ENCODE measurements around the gene KRTAP2-1. TPM values are rescaled to one million over a fixed set of nuclear protein-coding genes. Genes with fewer than 3 reads are reported as not detected.
"Not testable (repeated sequence)": the region's sequence is repeated elsewhere in the genome, so short reads cannot be mapped to it uniquely, and the experiment has no call there.

KRTAP2-1 gene
- polyA plus RNA-seq, 2 donors, result not detected

- Histone ChIP-seq H3K36me3 (ENCODE audit: control insufficient read depth in 2 of 2, insufficient read depth in 2 of 2, low read length in 1 of 2) (no peaks in the 10 kb centered on the region), H3K27ac (ENCODE audit: low read depth in 2 of 2, low read length in 1 of 2) (no peak overlapping the region), H3K27me3 (ENCODE audit: control insufficient read depth in 1 of 2, insufficient read depth in 2 of 2, low read length in 2 of 2) (no peaks in the 10 kb centered on the region), H3K9me3 (ENCODE audit: control insufficient read depth in 2 of 2, insufficient read depth in 1 of 2, low read depth in 1 of 2, low read length in 1 of 2) (no peaks in the 10 kb centered on the region), H3K4me1 (ENCODE audit: control insufficient read depth in 2 of 2, insufficient read depth in 2 of 2, low read length in 1 of 2) (peaks cover 0 to 2% of the 10 kb centered on the region in 2 donors), H3K4me3 (ENCODE audit: low read depth in 1 of 2, low read length in 2 of 2) (no peak overlapping the region)
- WGBS, 2 donors, result 82 to 86% methylated on average over 3 of the region's 3 CpGs
Measured at GRCh38 chr17:41069031-41069430, 21.9 kb upstream of the KRTAP2-1 start.

GRCh38 chr17:41067281-41067680 is 20.2 kb upstream of the KRTAP2-1 start:
- H3K27me3 ChIP-seq (ENCODE audit: control insufficient read depth in 1 of 2, insufficient read depth in 2 of 2, low read length in 2 of 2), result no peaks in the 10 kb centered on the region
- no peaks in the 10 kb centered on the region for H3K36me3 ChIP-seq (ENCODE audit: control insufficient read depth in 2 of 2, insufficient read depth in 2 of 2, low read length in 1 of 2)
- H3K4me1 ChIP-seq (ENCODE audit: control insufficient read depth in 2 of 2, insufficient read depth in 2 of 2, low read length in 1 of 2), result peaks cover 0 to 2% of the 10 kb centered on the region in 2 donors
- no peaks in the 10 kb centered on the region for H3K9me3 ChIP-seq (ENCODE audit: control insufficient read depth in 2 of 2, insufficient read depth in 1 of 2, low read depth in 1 of 2, low read length in 1 of 2)
- H3K4me3 ChIP-seq (ENCODE audit: low read depth in 1 of 2, low read length in 2 of 2), result no peak overlapping the region
- H3K27ac ChIP-seq (ENCODE audit: low read depth in 2 of 2, low read length in 1 of 2), result no peak overlapping the region

GRCh38 chr17:41065829-41066624 is 18.9 kb upstream of the KRTAP2-1 start, which contains the start of gene KRTAP2-4:
TSS of gene KRTAP2-4 (minus strand) at chr17:41065879. CDS start at chr17:41065845, 34 bp downstream.
- Histone ChIP-seq H3K4me3 (ENCODE audit: low read depth in 1 of 2, low read length in 2 of 2) (no peak within 1 kb of the TSS), H3K9me3 (ENCODE audit: control insufficient read depth in 2 of 2, insufficient read depth in 1 of 2, low read depth in 1 of 2, low read length in 1 of 2) (no peaks in the 10 kb centered on the region), H3K27me3 (ENCODE audit: control insufficient read depth in 1 of 2, insufficient read depth in 2 of 2, low read length in 2 of 2) (no peaks in the 10 kb centered on the region), H3K27ac (ENCODE audit: low read depth in 2 of 2, low read length in 1 of 2) (no peak within 1 kb of the TSS), H3K4me1 (ENCODE audit: control insufficient read depth in 2 of 2, insufficient read depth in 2 of 2, low read length in 1 of 2) (no peaks in the 10 kb centered on the region), H3K36me3 (ENCODE audit: control insufficient read depth in 2 of 2, insufficient read depth in 2 of 2, low read length in 1 of 2) (no peaks in the 10 kb centered on the region)
- 67 to 77% methylated on average over 5 to 6 of the region's 6 CpGs for WGBS, 2 donors

GRCh38 chr17:41065016-41065689 is 18.0 kb upstream of the KRTAP2-1 start:
- H3K27me3 ChIP-seq (ENCODE audit: control insufficient read depth in 1 of 2, insufficient read depth in 2 of 2, low read length in 2 of 2); H3K36me3 ChIP-seq (ENCODE audit: control insufficient read depth in 2 of 2, insufficient read depth in 2 of 2, low read length in 1 of 2); H3K9me3 ChIP-seq (ENCODE audit: control insufficient read depth in 2 of 2, insufficient read depth in 1 of 2, low read depth in 1 of 2, low read length in 1 of 2); H3K4me1 ChIP-seq (ENCODE audit: control insufficient read depth in 2 of 2, insufficient read depth in 2 of 2, low read length in 1 of 2); H3K4me3 ChIP-seq (ENCODE audit: low read depth in 1 of 2, low read length in 2 of 2); H3K27ac ChIP-seq (ENCODE audit: low read depth in 2 of 2, low read length in 1 of 2): not testable (repeated sequence)
- 70% methylated on average over 6 to 7 of the region's 16 CpGs for WGBS, 2 donors

GRCh38 chr17:41064301-41064700 is 17.2 kb upstream of the KRTAP2-1 start:
- no peak overlapping the region for H3K27ac ChIP-seq (ENCODE audit: low read depth in 2 of 2, low read length in 1 of 2)
- H3K9me3 ChIP-seq (ENCODE audit: control insufficient read depth in 2 of 2, insufficient read depth in 1 of 2, low read depth in 1 of 2, low read length in 1 of 2), result no peaks in the 10 kb centered on the region
- no peaks in the 10 kb centered on the region for H3K27me3 ChIP-seq (ENCODE audit: control insufficient read depth in 1 of 2, insufficient read depth in 2 of 2, low read length in 2 of 2)
- H3K36me3 ChIP-seq (ENCODE audit: control insufficient read depth in 2 of 2, insufficient read depth in 2 of 2, low read length in 1 of 2), result no peaks in the 10 kb centered on the region
- 76 to 88% methylated on average over 1 of the region's 1 CpG for WGBS, 2 donors
- H3K4me1 ChIP-seq (ENCODE audit: control insufficient read depth in 2 of 2, insufficient read depth in 2 of 2, low read length in 1 of 2), result no peaks in the 10 kb centered on the region
- no peak overlapping the region for H3K4me3 ChIP-seq (ENCODE audit: low read depth in 1 of 2, low read length in 2 of 2)

- no peak overlapping the region for H3K27ac ChIP-seq (ENCODE audit: low read depth in 2 of 2, low read length in 1 of 2)
- WGBS, 2 donors, result 75 to 76% methylated on average over 4 of the region's 4 CpGs
- H3K4me1 ChIP-seq (ENCODE audit: control insufficient read depth in 2 of 2, insufficient read depth in 2 of 2, low read length in 1 of 2), result no peaks in the 10 kb centered on the region
- no peaks in the 10 kb centered on the region for H3K9me3 ChIP-seq (ENCODE audit: control insufficient read depth in 2 of 2, insufficient read depth in 1 of 2, low read depth in 1 of 2, low read length in 1 of 2)
- no peaks in the 10 kb centered on the region for H3K27me3 ChIP-seq (ENCODE audit: control insufficient read depth in 1 of 2, insufficient read depth in 2 of 2, low read length in 2 of 2)
- H3K36me3 ChIP-seq (ENCODE audit: control insufficient read depth in 2 of 2, insufficient read depth in 2 of 2, low read length in 1 of 2), result no peaks in the 10 kb centered on the region
- H3K4me3 ChIP-seq (ENCODE audit: low read depth in 1 of 2, low read length in 2 of 2), result no peak overlapping the region
Measured at GRCh38 chr17:41063449-41063848, 16.3 kb upstream of the KRTAP2-1 start.

DNA sequence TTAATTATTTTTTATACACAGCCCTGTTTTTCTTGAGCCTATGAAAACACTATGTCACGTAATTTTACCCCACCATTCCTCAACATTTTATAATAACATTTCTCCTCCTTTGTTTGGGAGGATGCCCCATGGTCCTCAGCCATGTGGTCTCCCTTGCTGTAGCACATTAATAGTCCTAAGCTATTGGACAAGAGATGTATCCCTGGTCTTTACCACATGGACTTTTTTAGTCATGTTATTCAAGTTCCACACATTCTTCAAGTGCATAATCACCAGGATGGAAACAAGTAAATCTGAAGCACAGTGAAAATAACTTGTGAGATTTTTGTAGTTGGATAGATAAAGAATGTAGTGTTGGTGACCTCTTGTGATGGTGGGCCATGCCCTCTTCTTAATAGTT is 14.8 kb upstream of the KRTAP2-1 start:
- Histone ChIP-seq H3K27ac (ENCODE audit: low read depth in 2 of 2, low read length in 1 of 2) (no peak overlapping the region), H3K4me1 (ENCODE audit: control insufficient read depth in 2 of 2, insufficient read depth in 2 of 2, low read length in 1 of 2) (no peaks in the 10 kb centered on the region), H3K27me3 (ENCODE audit: control insufficient read depth in 1 of 2, insufficient read depth in 2 of 2, low read length in 2 of 2) (no peaks in the 10 kb centered on the region), H3K4me3 (ENCODE audit: low read depth in 1 of 2, low read length in 2 of 2) (no peak overlapping the region), H3K36me3 (ENCODE audit: control insufficient read depth in 2 of 2, insufficient read depth in 2 of 2, low read length in 1 of 2) (no peaks in the 10 kb centered on the region), H3K9me3 (ENCODE audit: control insufficient read depth in 2 of 2, insufficient read depth in 1 of 2, low read depth in 1 of 2, low read length in 1 of 2) (no peaks in the 10 kb centered on the region)
- WGBS, 2 donors, result 63 to 70% methylated on average over 1 of the region's 1 CpG

DNA sequence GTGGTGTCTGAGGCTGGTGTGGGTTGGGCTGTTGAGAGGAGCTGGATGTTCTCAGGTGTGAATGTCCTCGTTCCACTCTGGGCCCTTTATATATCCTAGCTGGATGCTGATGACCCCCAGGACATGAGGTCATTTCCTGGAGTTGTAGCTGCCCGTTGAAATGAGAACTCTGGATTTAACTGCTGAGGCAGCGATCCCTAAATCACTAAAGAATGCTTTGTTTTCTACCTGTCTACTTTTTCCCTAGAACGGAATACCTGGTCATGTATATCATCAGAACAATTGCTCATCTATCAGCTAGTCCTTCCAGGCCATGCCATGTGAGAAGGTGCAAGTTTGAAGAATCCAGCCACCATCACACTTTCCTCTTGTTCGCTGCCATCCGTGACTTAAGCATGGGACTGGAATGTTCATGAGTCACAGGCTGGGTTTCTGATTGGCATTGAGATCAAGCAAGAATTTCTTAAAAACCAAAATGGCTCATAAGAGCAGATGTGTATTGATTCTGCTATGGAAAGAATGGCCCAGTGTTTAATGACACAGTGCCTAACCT is 13.0 kb upstream of the KRTAP2-1 start, which contains the start of gene KRTAP2-3:
Gene KRTAP2-3, minus strand, starts transcription at position 63 of the 553 bp plus-strand sequence. CDS start 64 bp downstream, outside the sequence.
- Histone ChIP-seq H3K27ac (ENCODE audit: low read depth in 2 of 2, low read length in 1 of 2) (no peak within 1 kb of the TSS), H3K4me3 (ENCODE audit: low read depth in 1 of 2, low read length in 2 of 2) (no peak within 1 kb of the TSS), H3K4me1 (ENCODE audit: control insufficient read depth in 2 of 2, insufficient read depth in 2 of 2, low read length in 1 of 2) (no peaks in the 10 kb centered on the region), H3K9me3 (ENCODE audit: control insufficient read depth in 2 of 2, insufficient read depth in 1 of 2, low read depth in 1 of 2, low read length in 1 of 2) (no peaks in the 10 kb centered on the region), H3K27me3 (ENCODE audit: control insufficient read depth in 1 of 2, insufficient read depth in 2 of 2, low read length in 2 of 2) (no peaks in the 10 kb centered on the region), H3K36me3 (ENCODE audit: control insufficient read depth in 2 of 2, insufficient read depth in 2 of 2, low read length in 1 of 2) (no peaks in the 10 kb centered on the region)
- WGBS, 2 donors, result 62 to 76% methylated on average over 6 of the region's 6 CpGs

- not testable (repeated sequence) for H3K27me3 ChIP-seq (ENCODE audit: control insufficient read depth in 1 of 2, insufficient read depth in 2 of 2, low read length in 2 of 2); H3K36me3 ChIP-seq (ENCODE audit: control insufficient read depth in 2 of 2, insufficient read depth in 2 of 2, low read length in 1 of 2); H3K4me3 ChIP-seq (ENCODE audit: low read depth in 1 of 2, low read length in 2 of 2); H3K9me3 ChIP-seq (ENCODE audit: control insufficient read depth in 2 of 2, insufficient read depth in 1 of 2, low read depth in 1 of 2, low read length in 1 of 2); H3K27ac ChIP-seq (ENCODE audit: low read depth in 2 of 2, low read length in 1 of 2); H3K4me1 ChIP-seq (ENCODE audit: control insufficient read depth in 2 of 2, insufficient read depth in 2 of 2, low read length in 1 of 2)
- 47 to 50% methylated on average over 11 to 13 of the region's 31 CpGs for WGBS, 2 donors
Measured at GRCh38 chr17:41059276-41060051, 12.3 kb upstream of the KRTAP2-1 start.
